Type B pancreatic cell (in vitro differentiated cells): ENCODE measurements around the gene TRIO. TPM values are rescaled to one million over a fixed set of nuclear protein-coding genes. Genes with fewer than 3 reads are reported as not detected.

Experiments
- DNase-seq: peaks from one replicate; pipeline ENCODE4 v3.0.0; 2021; ENCODE audit warnings: mixed read lengths; ENCODE audit not compliant: unreplicated experiment; ENCODE audit errors: extremely low spot score
- H3K27ac Mint-ChIP-seq: 2 replicates; pipeline ENCODE4 v1.8.0; 2021; ENCODE audit warnings: mild to moderate bottlenecking, mixed read lengths
- H3K27me3 Mint-ChIP-seq: 2 replicates; pipeline ENCODE4 v1.8.0; 2021; ENCODE audit warnings: mixed read lengths
- H3K36me3 Mint-ChIP-seq: 2 replicates; pipeline ENCODE4 v1.8.0; 2021; ENCODE audit warnings: mixed read lengths
- H3K4me1 Mint-ChIP-seq: one replicate; pipeline ENCODE4 v1.8.0; 2021; ENCODE audit warnings: mixed read lengths; ENCODE audit not compliant: unreplicated experiment
- H3K4me3 Mint-ChIP-seq: 2 replicates; pipeline ENCODE4 v1.8.0; 2021; ENCODE audit warnings: mild to moderate bottlenecking, mixed read lengths
- H3K9me3 Mint-ChIP-seq: 2 replicates; pipeline ENCODE4 v1.8.0; 2021; ENCODE audit warnings: mixed read lengths
- total RNA-seq: library from RNA; stranded (reverse); gene quantifications from 2 replicates; pipeline ENCODE4 v1.2.1, GENCODE V29; 2021; ENCODE audit warnings: low replicate concordance
- TF ChIP-seq, protein P1 (sequence below): fragments of 200-600 bp; sonication (generic); conservative IDR thresholded peaks from 2 replicates; pipeline ENCODE4 v1.5.0; 2021; ENCODE audit warnings: antibody characterized with exemption, mild to moderate bottlenecking

The TRIO gene
- total RNA-seq, 1 donor from 2014 or later = 145 TPM

DNA sequence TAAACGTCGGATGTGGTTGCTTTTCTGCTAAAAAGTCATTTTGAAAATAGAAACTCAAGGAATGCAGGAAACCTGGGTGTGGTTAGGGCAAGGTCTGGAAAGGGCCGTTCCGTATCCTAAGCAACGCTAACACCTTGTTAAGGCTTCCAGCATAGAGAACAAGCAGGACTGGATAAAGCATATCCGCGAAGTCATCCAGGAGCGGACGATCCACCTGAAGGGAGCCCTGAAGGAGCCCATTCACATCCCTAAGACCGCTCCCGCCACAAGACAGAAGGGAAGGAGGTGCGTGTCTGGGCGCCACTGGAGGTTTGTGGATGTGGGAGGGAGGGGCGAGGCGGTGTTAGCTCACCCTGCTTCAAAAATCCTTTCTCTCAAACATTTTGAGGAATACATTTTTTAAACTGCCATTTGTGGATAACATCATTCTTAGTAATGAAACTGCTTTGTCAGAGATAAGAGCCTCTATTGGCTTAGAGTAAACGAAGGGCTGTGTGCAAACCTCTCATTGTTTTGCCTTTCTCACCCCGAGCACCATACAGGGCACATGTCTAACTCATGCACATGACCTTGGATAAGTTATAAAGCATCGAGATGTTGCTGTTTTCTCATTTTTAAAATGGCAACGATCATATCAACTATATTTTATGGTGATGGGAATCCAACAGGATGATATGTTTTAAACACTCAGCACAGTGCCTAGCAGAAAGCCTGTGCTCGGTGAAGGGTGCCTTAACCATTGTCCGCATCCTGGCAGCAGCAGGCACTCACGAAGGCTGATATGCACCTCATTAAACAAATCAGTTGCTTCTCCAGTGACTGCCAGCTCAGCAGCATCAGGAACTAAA, 262.8 kb downstream of the TRIO start:
- Mint-ChIP-seq H3K9me3 (no peaks in the 10 kb centered on the region), H3K4me1 (peaks cover 30% of the 10 kb centered on the region), H3K4me3 (no peak overlapping the region), H3K27me3 (no peaks in the 10 kb centered on the region), H3K27ac (peak overlapping the region; percentile 74), H3K36me3 (peaks cover 54% of the 10 kb centered on the region)
- TF ChIP-seq, protein P1, sequence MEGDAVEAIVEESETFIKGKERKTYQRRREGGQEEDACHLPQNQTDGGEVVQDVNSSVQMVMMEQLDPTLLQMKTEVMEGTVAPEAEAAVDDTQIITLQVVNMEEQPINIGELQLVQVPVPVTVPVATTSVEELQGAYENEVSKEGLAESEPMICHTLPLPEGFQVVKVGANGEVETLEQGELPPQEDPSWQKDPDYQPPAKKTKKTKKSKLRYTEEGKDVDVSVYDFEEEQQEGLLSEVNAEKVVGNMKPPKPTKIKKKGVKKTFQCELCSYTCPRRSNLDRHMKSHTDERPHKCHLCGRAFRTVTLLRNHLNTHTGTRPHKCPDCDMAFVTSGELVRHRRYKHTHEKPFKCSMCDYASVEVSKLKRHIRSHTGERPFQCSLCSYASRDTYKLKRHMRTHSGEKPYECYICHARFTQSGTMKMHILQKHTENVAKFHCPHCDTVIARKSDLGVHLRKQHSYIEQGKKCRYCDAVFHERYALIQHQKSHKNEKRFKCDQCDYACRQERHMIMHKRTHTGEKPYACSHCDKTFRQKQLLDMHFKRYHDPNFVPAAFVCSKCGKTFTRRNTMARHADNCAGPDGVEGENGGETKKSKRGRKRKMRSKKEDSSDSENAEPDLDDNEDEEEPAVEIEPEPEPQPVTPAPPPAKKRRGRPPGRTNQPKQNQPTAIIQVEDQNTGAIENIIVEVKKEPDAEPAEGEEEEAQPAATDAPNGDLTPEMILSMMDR = no peak
- DNase-seq = no peak

DNA sequence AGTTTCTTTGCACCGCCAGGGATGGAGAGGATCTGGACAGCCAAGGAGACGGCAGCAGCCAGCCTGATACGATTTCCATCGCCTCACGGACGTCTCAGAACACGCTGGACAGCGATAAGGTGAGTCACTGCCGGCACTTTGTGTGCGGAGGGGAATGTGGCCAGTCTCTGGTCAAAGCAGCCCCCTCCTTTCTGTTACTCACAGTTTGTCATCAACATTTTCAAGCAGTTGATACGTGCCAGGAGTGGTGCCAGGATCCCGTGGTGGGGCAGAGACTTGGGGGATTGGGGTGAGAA, 263.4 kb downstream of the TRIO start:
- TF ChIP-seq, protein P1 = no peak
- Mint-ChIP-seq H3K36me3 (peaks cover 53% of the 10 kb centered on the region), H3K27ac (no peak overlapping the region), H3K27me3 (no peaks in the 10 kb centered on the region), H3K9me3 (no peaks in the 10 kb centered on the region), H3K4me1 (peaks cover 34% of the 10 kb centered on the region), H3K4me3 (no peak overlapping the region)
- DNase-seq = no peak

GRCh38 chr5:14407051-14407450, 263.9 kb downstream of the TRIO start:
- DNase-seq = no peak
- Mint-ChIP-seq H3K27me3 (no peaks in the 10 kb centered on the region), H3K27ac (peak overlapping the region; percentile 39), H3K4me3 (no peak overlapping the region), H3K36me3 (peaks cover 47% of the 10 kb centered on the region), H3K4me1 (peaks cover 34% of the 10 kb centered on the region), H3K9me3 (no peaks in the 10 kb centered on the region)
- TF ChIP-seq, protein P1 = no peak

- H3K9me3 Mint-ChIP-seq = no peaks in the 10 kb centered on the region
- no peak overlapping the region for H3K4me3 Mint-ChIP-seq
- no peak overlapping the region for H3K27ac Mint-ChIP-seq
- TF ChIP-seq, protein P1 = no peak
- DNase-seq = no peak
- H3K27me3 Mint-ChIP-seq = no peaks in the 10 kb centered on the region
- H3K36me3 Mint-ChIP-seq = peaks cover 40% of the 10 kb centered on the region
- peaks cover 34% of the 10 kb centered on the region for H3K4me1 Mint-ChIP-seq
Measured at GRCh38 chr5:14407746-14408175, 264.6 kb downstream of the TRIO start.

GRCh38 chr5:14408969-14409586, 265.9 kb downstream of the TRIO start:
- DNase-seq = no peak
- Mint-ChIP-seq H3K36me3 (peaks cover 44% of the 10 kb centered on the region), H3K27ac (no peak overlapping the region), H3K4me1 (peaks cover 32% of the 10 kb centered on the region), H3K4me3 (no peak overlapping the region), H3K27me3 (no peaks in the 10 kb centered on the region), H3K9me3 (no peaks in the 10 kb centered on the region)
- TF ChIP-seq, protein P1 = peak; percentile 48
